GM19043 (cell line): ENCODE results near the gene OR52K1.
"Not testable (repeated sequence)": the region's sequence is repeated elsewhere in the genome, so short reads cannot be mapped to it uniquely, and the experiment has no call there.

Source experiments
- ATAC-seq: cut with Tn5 transposase; IDR thresholded peaks from one replicate; pipeline ENCODE4 v1.9.1; 2021; ENCODE audit warnings: low read depth; ENCODE audit not compliant: unreplicated experiment

The OR52K1 gene

GRCh38 chr11:4491405-4491804 lies 9.0 kb downstream of the OR52K1 start:
- ATAC-seq = not testable (repeated sequence)

- ATAC-seq = no peak
These were observed 9.6 kb downstream of the OR52K1 start for GRCh38 chr11:4491878-4492606.

GRCh38 chr11:4493480-4493818 lies 11.0 kb downstream of the OR52K1 start:
- ATAC-seq = no peak

GRCh38 chr11:4495487-4495886 lies 13.0 kb downstream of the OR52K1 start:
- no peak for ATAC-seq

- ATAC-seq = no peak
These were observed 13.5 kb downstream of the OR52K1 start for GRCh38 chr11:4495986-4496385.

- ATAC-seq = no peak
These were observed 14.3 kb downstream of the OR52K1 start for GRCh38 chr11:4496557-4497248.

- no peak for ATAC-seq
These were observed 26.4 kb downstream of the OR52K1 start for GRCh38 chr11:4508886-4509285.

- ATAC-seq = no peak
These were observed 29.1 kb downstream of the OR52K1 start for GRCh38 chr11:4511282-4512245.

GRCh38 chr11:4514196-4514595 lies 31.8 kb downstream of the OR52K1 start:
- no peak for ATAC-seq

- ATAC-seq = no peak
These were observed 39.9 kb downstream of the OR52K1 start for GRCh38 chr11:4522339-4522738.

- ATAC-seq = no peak
These were observed 40.3 kb downstream of the OR52K1 start for GRCh38 chr11:4522752-4523151.

GRCh38 chr11:4523666-4524065 lies 41.2 kb downstream of the OR52K1 start:
- no peak for ATAC-seq

GRCh38 chr11:4527926-4528325 lies 45.5 kb downstream of the OR52K1 start:
- ATAC-seq = no peak

GRCh38 chr11:4531686-4532085 lies 49.2 kb downstream of the OR52K1 start:
- ATAC-seq = not testable (repeated sequence)

- no peak for ATAC-seq
These were observed 57.3 kb downstream of the OR52K1 start for GRCh38 chr11:4539603-4540219.

GRCh38 chr11:4541071-4541470 lies 58.6 kb downstream of the OR52K1 start:
- no peak for ATAC-seq
